Measurements from ENCODE around the gene SSC5D. TPM values are rescaled to one million over a fixed set of nuclear protein-coding genes. Genes with fewer than 3 reads are reported as not detected.

SSC5D gene
- total and polyA plus RNA-seq, 9 of the 15 experiments (the other 6 are each of a cell fraction or from before 2014, with no cell fraction given), result 0.04 to 0.71 (median 0.14) TPM; not detected in 2

DNA sequence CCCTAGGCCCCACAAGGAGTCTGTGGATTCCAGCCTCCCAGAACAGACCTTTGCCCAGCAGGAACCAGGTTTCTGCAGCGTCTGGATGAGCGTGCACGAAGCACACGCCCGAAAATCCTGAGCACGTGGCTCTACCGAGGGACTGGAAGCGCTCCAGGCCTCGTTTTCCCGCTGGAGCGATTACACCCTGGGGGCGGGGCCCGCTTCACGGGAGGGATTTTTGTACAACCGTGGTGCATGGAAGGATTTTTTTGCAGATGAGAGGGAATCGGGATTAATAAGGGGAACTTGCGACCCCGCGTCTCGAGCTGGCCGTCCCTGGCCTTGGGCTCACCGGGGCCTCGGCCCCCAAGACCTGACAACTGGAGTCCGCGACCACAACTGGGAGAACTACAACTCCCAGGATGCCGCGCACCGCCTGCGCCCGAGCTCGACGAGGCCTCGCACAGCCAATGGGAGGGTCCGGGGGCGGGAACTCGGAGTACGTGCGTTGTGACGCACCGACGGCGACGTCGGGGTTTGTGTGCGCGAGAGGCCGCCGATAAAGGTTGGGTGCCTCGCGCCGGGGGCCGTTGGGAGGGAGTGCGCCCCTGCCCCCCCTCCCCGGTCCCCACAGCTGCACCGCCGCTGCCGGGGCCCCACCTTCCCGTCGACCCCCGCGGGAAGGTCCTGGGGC is 12.0 kb upstream of the SSC5D start, which contains the start of gene ZNF628 (continued):
- TF ChIP-seq, protein P1, sequence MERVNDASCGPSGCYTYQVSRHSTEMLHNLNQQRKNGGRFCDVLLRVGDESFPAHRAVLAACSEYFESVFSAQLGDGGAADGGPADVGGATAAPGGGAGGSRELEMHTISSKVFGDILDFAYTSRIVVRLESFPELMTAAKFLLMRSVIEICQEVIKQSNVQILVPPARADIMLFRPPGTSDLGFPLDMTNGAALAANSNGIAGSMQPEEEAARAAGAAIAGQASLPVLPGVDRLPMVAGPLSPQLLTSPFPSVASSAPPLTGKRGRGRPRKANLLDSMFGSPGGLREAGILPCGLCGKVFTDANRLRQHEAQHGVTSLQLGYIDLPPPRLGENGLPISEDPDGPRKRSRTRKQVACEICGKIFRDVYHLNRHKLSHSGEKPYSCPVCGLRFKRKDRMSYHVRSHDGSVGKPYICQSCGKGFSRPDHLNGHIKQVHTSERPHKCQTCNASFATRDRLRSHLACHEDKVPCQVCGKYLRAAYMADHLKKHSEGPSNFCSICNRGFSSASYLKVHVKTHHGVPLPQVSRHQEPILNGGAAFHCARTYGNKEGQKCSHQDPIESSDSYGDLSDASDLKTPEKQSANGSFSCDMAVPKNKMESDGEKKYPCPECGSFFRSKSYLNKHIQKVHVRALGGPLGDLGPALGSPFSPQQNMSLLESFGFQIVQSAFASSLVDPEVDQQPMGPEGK (CRISPR knock-in tag; IDR thresholded peaks at IDR 0.05; ENCODE audit: borderline replicate concordance), result no peak
- TF ChIP-seq CC2D1A (IDR thresholded peaks at IDR 0.05), result no peak
- TF ChIP-seq, protein P2, sequence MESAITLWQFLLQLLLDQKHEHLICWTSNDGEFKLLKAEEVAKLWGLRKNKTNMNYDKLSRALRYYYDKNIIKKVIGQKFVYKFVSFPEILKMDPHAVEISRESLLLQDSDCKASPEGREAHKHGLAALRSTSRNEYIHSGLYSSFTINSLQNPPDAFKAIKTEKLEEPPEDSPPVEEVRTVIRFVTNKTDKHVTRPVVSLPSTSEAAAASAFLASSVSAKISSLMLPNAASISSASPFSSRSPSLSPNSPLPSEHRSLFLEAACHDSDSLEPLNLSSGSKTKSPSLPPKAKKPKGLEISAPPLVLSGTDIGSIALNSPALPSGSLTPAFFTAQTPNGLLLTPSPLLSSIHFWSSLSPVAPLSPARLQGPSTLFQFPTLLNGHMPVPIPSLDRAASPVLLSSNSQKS (CRISPR knock-in tag; IDR thresholded peaks at IDR 0.05), result no peak
- no peak for TF ChIP-seq DPF2 (IDR thresholded peaks at IDR 0.05)
- TF ChIP-seq ZNF140 (CRISPR knock-in tag; IDR thresholded peaks at IDR 0.05), result no peak
- TF ChIP-seq NR1H2 (CRISPR knock-in tag; IDR thresholded peaks at IDR 0.05), result no peak
- no peak for TF ChIP-seq SETDB1 (IDR thresholded peaks at IDR 0.05; ENCODE audit: low read length)
- TF ChIP-seq ARID2 (IDR thresholded peaks at IDR 0.05), result no peak
- no peak for TF ChIP-seq SMAD1 (IDR thresholded peaks at IDR 0.05; ENCODE audit: low read depth, low read length, partially characterized antibody)
- peak; percentile 61; the same call in 1 of the 2 replicates for TF ChIP-seq KLF6 (CRISPR knock-in tag; IDR thresholded peaks at IDR 0.05; ENCODE audit: borderline replicate concordance)
- TF ChIP-seq HDGF (IDR thresholded peaks at IDR 0.05), result no peak
- TF ChIP-seq ZBTB1 (CRISPR knock-in tag; IDR thresholded peaks at IDR 0.05; ENCODE audit: borderline replicate concordance, low read depth), result no peak
- no peak for TF ChIP-seq ZFPM2 (CRISPR knock-in tag; IDR thresholded peaks at IDR 0.05)
- TF ChIP-seq, protein P3, sequence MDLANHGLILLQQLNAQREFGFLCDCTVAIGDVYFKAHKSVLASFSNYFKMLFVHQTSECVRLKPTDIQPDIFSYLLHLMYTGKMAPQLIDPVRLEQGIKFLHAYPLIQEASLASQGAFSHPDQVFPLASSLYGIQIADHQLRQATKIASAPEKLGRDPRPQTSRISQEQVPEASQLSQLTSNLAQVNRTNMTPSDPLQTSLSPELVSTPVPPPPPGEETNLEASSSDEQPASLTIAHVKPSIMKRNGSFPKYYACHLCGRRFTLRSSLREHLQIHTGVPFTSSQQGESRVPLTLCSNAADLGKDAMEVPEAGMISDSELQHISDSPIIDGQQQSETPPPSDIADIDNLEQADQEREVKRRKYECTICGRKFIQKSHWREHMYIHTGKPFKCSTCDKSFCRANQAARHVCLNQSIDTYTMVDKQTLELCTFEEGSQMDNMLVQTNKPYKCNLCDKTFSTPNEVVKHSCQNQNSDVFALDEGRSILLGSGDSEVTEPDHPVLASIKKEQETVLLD (IDR thresholded peaks at IDR 0.05), result peak; percentile 99
- TF ChIP-seq ZNF699 (CRISPR knock-in tag; IDR thresholded peaks at IDR 0.05; ENCODE audit: insufficient replicate concordance), result no peak
- no peak for TF ChIP-seq ZNF274 (IDR thresholded peaks at IDR 0.05; ENCODE audit: borderline replicate concordance, low read depth, low read length)
- TF ChIP-seq, protein P4, sequence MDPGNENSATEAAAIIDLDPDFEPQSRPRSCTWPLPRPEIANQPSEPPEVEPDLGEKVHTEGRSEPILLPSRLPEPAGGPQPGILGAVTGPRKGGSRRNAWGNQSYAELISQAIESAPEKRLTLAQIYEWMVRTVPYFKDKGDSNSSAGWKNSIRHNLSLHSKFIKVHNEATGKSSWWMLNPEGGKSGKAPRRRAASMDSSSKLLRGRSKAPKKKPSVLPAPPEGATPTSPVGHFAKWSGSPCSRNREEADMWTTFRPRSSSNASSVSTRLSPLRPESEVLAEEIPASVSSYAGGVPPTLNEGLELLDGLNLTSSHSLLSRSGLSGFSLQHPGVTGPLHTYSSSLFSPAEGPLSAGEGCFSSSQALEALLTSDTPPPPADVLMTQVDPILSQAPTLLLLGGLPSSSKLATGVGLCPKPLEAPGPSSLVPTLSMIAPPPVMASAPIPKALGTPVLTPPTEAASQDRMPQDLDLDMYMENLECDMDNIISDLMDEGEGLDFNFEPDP (CRISPR knock-in tag; IDR thresholded peaks at IDR 0.05), result no peak
- no peak for TF ChIP-seq BRCA1 (IDR thresholded peaks at IDR 0.05)
- no peak for TF ChIP-seq BRCA1 (CRISPR knock-in tag; IDR thresholded peaks at IDR 0.05)
- TF ChIP-seq, protein P5, sequence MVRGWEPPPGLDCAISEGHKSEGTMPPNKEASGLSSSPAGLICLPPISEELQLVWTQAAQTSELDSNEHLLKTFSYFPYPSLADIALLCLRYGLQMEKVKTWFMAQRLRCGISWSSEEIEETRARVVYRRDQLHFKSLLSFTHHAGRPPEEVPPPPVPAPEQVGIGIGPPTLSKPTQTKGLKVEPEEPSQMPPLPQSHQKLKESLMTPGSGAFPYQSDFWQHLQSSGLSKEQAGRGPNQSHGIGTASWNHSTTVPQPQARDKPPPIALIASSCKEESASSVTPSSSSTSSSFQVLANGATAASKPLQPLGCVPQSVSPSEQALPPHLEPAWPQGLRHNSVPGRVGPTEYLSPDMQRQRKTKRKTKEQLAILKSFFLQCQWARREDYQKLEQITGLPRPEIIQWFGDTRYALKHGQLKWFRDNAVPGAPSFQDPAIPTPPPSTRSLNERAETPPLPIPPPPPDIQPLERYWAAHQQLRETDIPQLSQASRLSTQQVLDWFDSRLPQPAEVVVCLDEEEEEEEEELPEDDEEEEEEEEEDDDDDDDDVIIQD (CRISPR knock-in tag; IDR thresholded peaks at IDR 0.05), result no peak; the same call in 1 of the 2 replicates
- TF ChIP-seq YY1 (IDR thresholded peaks at IDR 0.05; ENCODE audit: borderline replicate concordance in 1 of 3, control insufficient read depth in 1 of 3, extremely low read depth in 1 of 3, insufficient read depth in 3 of 3, insufficient read length in 1 of 3, insufficient replicate concordance in 2 of 3, low read depth in 1 of 3, low read length in 2 of 3), result no peak
